CD4-positive, alpha-beta T cell treated with Interleukin-1 beta for 1 hour (primary cell): Measurements from ENCODE around the gene SELENOI.
"Not testable (repeated sequence)": the region's sequence is repeated elsewhere in the genome, so short reads cannot be mapped to it uniquely, and the experiment has no call there.

ENCODE experiments used
- DNase-seq, 2 donors: peaks; one replicate each; pipeline ENCODE4 v3.0.0-alpha.2; 2020 to 2022

Gene SELENOI

GRCh38 chr2:26327291-26328272, 18.4 kb upstream of the SELENOI start:
- no peak for DNase-seq

GRCh38 chr2:26329083-26329482, 16.9 kb upstream of the SELENOI start:
- DNase-seq = not testable (repeated sequence)

GRCh38 chr2:26330114-26330549, 15.8 kb upstream of the SELENOI start:
- DNase-seq = peak; percentile 77

GRCh38 chr2:26330604-26331003, 15.3 kb upstream of the SELENOI start:
- DNase-seq = no peak

GRCh38 chr2:26331321-26331720, 14.6 kb upstream of the SELENOI start:
- not testable (repeated sequence) for DNase-seq

GRCh38 chr2:26333293-26333692, 12.7 kb upstream of the SELENOI start:
- DNase-seq = no peak

GRCh38 chr2:26335231-26335630, 10.7 kb upstream of the SELENOI start:
- DNase-seq = no peak

GRCh38 chr2:26336719-26337118, 9.2 kb upstream of the SELENOI start:
- DNase-seq = no peak

- DNase-seq = no peak
These were observed 8.6 kb upstream of the SELENOI start for GRCh38 chr2:26337298-26337697.

GRCh38 chr2:26340831-26341230, 5.1 kb upstream of the SELENOI start:
- DNase-seq = no peak

- DNase-seq = no peak
These were observed 1.2 kb upstream of the SELENOI start for GRCh38 chr2:26344581-26345282.

GRCh38 chr2:26345283-26345544, 729 bp upstream of the SELENOI start:
- DNase-seq = no peak

- peak; percentile 62 to 71 for DNase-seq
These were observed 611 bp downstream of the SELENOI start, which contains the start of gene ADGRF3 for GRCh38 chr2:26346454-26347053. Gene ADGRF3 (minus strand): TSS chr2:26346789. CDS start chr2:26346234, 555 bp downstream.

GRCh38 chr2:26347286-26347865, 1.4 kb downstream of the SELENOI start:
- no peak for DNase-seq

GRCh38 chr2:26349690-26350089, 3.7 kb downstream of the SELENOI start:
- no peak for DNase-seq

- no peak for DNase-seq
These were observed 5.6 kb downstream of the SELENOI start for GRCh38 chr2:26351375-26352090.

- DNase-seq = no peak
These were observed 6.9 kb downstream of the SELENOI start for GRCh38 chr2:26352892-26353291.

- DNase-seq = not testable (repeated sequence)
These were observed 8.5 kb downstream of the SELENOI start for GRCh38 chr2:26354469-26354868.

- no peak for DNase-seq
These were observed 9.4 kb downstream of the SELENOI start for GRCh38 chr2:26355038-26355995.

- DNase-seq = no peak
These were observed 10.2 kb downstream of the SELENOI start for GRCh38 chr2:26356111-26356510.

GRCh38 chr2:26356771-26357170, 10.8 kb downstream of the SELENOI start:
- DNase-seq = no peak
